ENCODE measurements around the gene RECQL5. TPM values are rescaled to one million over a fixed set of nuclear protein-coding genes. Genes with fewer than 3 reads are reported as not detected.

RECQL5 gene
- total RNA-seq, 1 experiment from 2014 or later = 46.1 TPM

- ChIA-PET POLR2A (no interaction called here), CTCF (interaction anchor here (1.5 kb wide), 1 partner anchor 10 kb away, joined by 5 read pairs; the partner anchor contains the start of gene SMIM5)
- Histone ChIP-seq H3K4me1 (ENCODE audit: control insufficient read depth, insufficient read depth, low read length) (peaks cover 5% of the 10 kb centered on the region), H3K27ac (ENCODE audit: low read length) (no peak overlapping the region), H3K4me3 (ENCODE audit: low read depth in 2 of 2, low read length in 2 of 2) (no peak overlapping the region), H3K9me3 (ENCODE audit: control insufficient read depth, insufficient read depth, low read depth, low read length) (no peaks in the 10 kb centered on the region), H3K27me3 (ENCODE audit: control insufficient read depth, insufficient read depth, low read length) (no peaks in the 10 kb centered on the region), H3K36me3 (ENCODE audit: control insufficient read depth, insufficient read depth, low read length) (no peaks in the 10 kb centered on the region)
- TF ChIP-seq TCF7L2 (IDR thresholded peaks at IDR 0.05; ENCODE audit: low read depth, low read length) (no peak), POLR2AphosphoS5 (IDR thresholded peaks at IDR 0.05; ENCODE audit: low read depth, low read length) (no peak), SIN3A (IDR thresholded peaks at IDR 0.05; ENCODE audit: borderline replicate concordance, insufficient read depth, low read depth, low read length) (no peak), REST (IDR thresholded peaks at IDR 0.05; ENCODE audit: insufficient read depth in 1 of 2, low read depth in 2 of 2, low read length in 1 of 2) (no peak), CTCF (IDR thresholded peaks at IDR 0.05) (no peak)
- DNase-seq (ENCODE audit: low read depth, low spot score) (no peak), ATAC-seq (no peak)
- no TSS peak for BruUV-seq (replicated peaks)
- in situ Hi-C loops (cut with HindIII; ENCODE audit: low pct_unique_long_range_greater_than_20kb, low sequenced_read_pairs) (no loop called here), intact Hi-C loops (cut with micrococcal nuclease; ENCODE audit: unreplicated experiment) (no loop called here)
Measured at GRCh38 chr17:75642784-75643642, 23.9 kb downstream of the RECQL5 start.

- no peak for ATAC-seq
- no peaks in the 10 kb centered on the region for H3K27me3 ChIP-seq (ENCODE audit: control insufficient read depth, insufficient read depth, low read length)
- peaks cover 5% of the 10 kb centered on the region for H3K4me1 ChIP-seq (ENCODE audit: control insufficient read depth, insufficient read depth, low read length)
- H3K9me3 ChIP-seq (ENCODE audit: control insufficient read depth, insufficient read depth, low read depth, low read length) = no peaks in the 10 kb centered on the region
- TF ChIP-seq REST (IDR thresholded peaks at IDR 0.05; ENCODE audit: insufficient read depth in 1 of 2, low read depth in 2 of 2, low read length in 1 of 2) (no peak), TCF7L2 (IDR thresholded peaks at IDR 0.05; ENCODE audit: low read depth, low read length) (no peak), SIN3A (IDR thresholded peaks at IDR 0.05; ENCODE audit: borderline replicate concordance, insufficient read depth, low read depth, low read length) (no peak), CTCF (IDR thresholded peaks at IDR 0.05) (no peak), POLR2AphosphoS5 (IDR thresholded peaks at IDR 0.05; ENCODE audit: low read depth, low read length) (no peak)
- no TSS peak for BruUV-seq (replicated peaks)
- no peaks in the 10 kb centered on the region for H3K36me3 ChIP-seq (ENCODE audit: control insufficient read depth, insufficient read depth, low read length)
- ChIA-PET CTCF (interaction anchor here (0.9 to 1.5 kb wide), 2 partner anchors 9 to 10 kb away, joined by 4 to 5 read pairs; partner anchors contain the start of gene SMIM5), POLR2A (interaction anchor here (0.7 kb wide), 1 partner anchor 77 kb away, joined by 3 read pairs; no protein-coding TSS in a partner anchor)
- no peak overlapping the region for H3K4me3 ChIP-seq (ENCODE audit: low read depth in 2 of 2, low read length in 2 of 2)
- DNase-seq (ENCODE audit: low read depth, low spot score) = no peak
- no peak overlapping the region for H3K27ac ChIP-seq (ENCODE audit: low read length)
- intact Hi-C loops (cut with micrococcal nuclease; ENCODE audit: unreplicated experiment) = no loop called here
- in situ Hi-C loops (cut with HindIII; ENCODE audit: low pct_unique_long_range_greater_than_20kb, low sequenced_read_pairs) = no loop called here
Measured at GRCh38 chr17:75642182-75642783, 24.7 kb downstream of the RECQL5 start.
